ENCODE data around the gene PKD1.

The PKD1 gene

DNA sequence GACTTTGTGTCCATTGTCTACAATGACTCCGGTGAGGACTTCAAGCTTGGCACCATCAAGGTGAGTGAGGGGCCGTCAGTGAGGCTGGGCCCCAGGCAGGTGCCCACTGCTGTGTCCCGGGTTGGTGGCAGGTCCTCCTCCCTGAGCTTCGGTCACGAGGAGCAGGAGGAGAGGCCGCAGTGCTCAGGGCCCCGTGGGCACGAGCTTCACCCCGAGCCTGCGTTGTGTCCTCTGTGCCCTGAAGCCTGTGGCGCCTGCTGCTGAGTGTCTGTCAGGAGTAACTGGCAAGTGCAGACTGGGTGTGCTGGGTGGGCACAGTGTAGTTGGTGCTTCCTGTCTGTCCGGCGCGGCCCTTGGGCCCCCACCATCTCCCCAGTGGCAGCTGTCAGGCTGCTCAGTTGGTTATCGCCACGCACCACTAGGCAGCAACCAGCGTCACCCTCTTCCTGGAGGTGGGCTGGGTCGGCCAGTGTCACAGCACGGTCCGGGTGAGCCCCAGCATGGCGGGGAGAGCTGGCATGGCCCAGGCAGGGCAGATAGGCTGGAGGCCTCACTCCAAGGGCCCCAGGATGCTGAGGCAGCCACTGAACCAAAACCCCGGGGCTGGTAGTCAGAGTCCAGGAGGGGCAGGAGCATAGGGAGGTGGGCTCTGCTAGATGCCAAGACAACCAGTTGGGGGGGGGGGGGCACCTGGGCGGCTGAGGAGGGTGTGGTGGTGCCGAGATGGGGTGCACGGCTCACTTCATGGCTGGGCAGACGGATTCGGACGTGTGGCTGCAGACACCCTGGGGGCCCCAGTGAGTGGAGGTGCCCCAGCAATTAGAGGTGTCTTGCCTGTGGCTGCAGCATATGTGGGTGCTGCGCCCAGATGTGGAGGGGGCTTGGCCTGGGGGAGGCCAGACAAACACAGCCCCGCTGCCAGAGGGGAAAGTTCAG lies 48.6 kb downstream of the PKD1 start:
- no peak for TF ChIP-seq CTCF (IDR thresholded peaks at IDR 0.05; ENCODE audit: insufficient read depth, low read depth, low read length, missing control alignments)
- H3K4me3 ChIP-seq (ENCODE audit: low read length), result no peak overlapping the region
- no peak for DNase-seq (ENCODE audit: low read depth)

- H3K4me3 ChIP-seq (ENCODE audit: low read length), result no peak overlapping the region
- no peak for DNase-seq (ENCODE audit: low read depth)
- TF ChIP-seq CTCF (IDR thresholded peaks at IDR 0.05; ENCODE audit: insufficient read depth, low read depth, low read length, missing control alignments), result no peak
These were observed 49.5 kb downstream of the PKD1 start for GRCh38 chr16:2086106-2086742.

DNA sequence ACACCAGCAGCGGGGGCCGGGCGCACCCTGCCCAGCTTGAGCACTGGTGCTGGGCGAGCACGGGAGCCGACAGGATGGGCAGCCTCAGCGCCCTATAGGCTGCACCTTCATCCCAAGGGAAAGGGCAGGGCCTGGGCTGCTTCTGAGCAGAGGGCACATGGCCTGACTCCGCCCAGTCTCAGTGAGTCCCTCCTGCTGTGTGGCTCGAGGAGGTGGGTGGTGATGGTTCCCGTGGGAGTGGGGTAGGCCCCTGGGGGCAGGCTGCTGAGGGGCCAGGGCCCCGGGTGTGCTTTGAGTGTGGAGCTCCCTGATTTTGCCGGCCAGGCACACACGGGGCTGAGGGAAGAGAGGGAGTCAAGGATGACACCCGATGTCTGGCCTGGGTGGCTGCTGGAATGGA lies 50.0 kb downstream of the PKD1 start:
- H3K4me3 ChIP-seq (ENCODE audit: low read length), result no peak overlapping the region
- no peak for TF ChIP-seq CTCF (IDR thresholded peaks at IDR 0.05; ENCODE audit: insufficient read depth, low read depth, low read length, missing control alignments)
- no peak for DNase-seq (ENCODE audit: low read depth)

DNA sequence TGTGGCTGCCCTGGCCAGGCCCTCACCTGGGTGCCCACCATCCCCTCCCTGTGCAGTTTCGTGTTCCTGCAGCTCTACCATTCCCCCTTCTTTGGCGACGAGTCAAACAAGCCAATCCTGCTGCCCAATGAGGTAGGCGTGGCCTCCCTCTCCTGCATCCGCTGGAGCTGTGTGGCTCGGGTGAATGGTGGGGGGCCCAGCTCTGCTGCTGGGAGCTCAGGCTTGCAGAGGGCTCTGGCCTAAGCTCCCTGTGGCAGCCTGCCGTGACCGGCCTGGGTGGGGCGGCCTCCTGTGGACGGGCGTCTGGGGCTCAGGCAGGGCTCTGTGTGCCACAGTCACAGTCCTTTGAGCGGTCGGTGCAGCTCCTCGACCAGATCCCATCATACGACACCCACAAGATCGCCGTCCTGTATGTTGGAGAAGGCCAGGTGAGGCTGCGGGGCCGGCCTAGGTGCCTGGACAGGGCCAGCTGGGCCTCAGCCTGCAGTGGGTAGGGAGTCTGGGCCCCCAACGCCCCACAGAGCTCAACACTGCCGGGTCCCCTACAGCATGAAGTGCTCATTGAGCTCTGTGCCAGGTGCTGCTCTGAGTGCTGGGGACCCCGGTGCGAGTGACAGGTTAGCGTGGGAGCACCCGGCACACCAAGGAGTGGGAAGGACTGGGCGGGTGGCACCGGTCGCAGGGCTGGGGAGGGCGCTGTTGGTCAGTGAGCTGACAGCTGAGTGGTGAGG lies 50.6 kb downstream of the PKD1 start:
- no peak overlapping the region for H3K4me3 ChIP-seq (ENCODE audit: low read length)
- DNase-seq (ENCODE audit: low read depth), result no peak
- no peak for TF ChIP-seq CTCF (IDR thresholded peaks at IDR 0.05; ENCODE audit: insufficient read depth, low read depth, low read length, missing control alignments)

- no peak overlapping the region for H3K4me3 ChIP-seq (ENCODE audit: low read length)
- no peak for TF ChIP-seq CTCF (IDR thresholded peaks at IDR 0.05; ENCODE audit: insufficient read depth, low read depth, low read length, missing control alignments)
- no peak for DNase-seq (ENCODE audit: low read depth)
These were observed 51.6 kb downstream of the PKD1 start for GRCh38 chr16:2083876-2084780.

DNA sequence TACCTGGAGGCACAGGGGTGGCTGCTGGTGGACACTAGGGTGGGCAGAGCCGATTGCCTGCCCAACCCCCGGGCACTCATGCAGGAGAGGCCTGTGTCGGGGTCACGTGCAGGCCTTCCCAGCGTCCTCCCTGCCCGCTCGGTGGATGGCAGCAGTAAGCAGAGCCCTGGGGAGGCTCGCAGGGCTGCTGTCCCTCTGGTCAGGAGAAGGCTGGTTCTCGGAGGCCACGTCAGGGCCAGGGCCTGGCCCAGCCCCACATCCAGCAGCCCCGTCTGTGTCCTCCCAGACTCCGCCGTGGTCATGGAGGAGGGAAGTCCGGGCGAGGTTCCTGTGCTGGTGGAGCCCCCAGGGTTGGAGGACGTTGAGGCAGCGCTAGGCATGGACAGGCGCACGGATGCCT lies 52.3 kb downstream of the PKD1 start:
- no peak for DNase-seq (ENCODE audit: low read depth)
- no peak for TF ChIP-seq CTCF (IDR thresholded peaks at IDR 0.05; ENCODE audit: insufficient read depth, low read depth, low read length, missing control alignments)
- H3K4me3 ChIP-seq (ENCODE audit: low read length), result no peak overlapping the region
